ENCODE data around the gene VEGFA. TPM values are rescaled to one million over a fixed set of nuclear protein-coding genes. Genes with fewer than 3 reads are reported as not detected.
A peak's percentile ranks its signal among the peaks of the same experiment; 100 is the strongest.

Gene VEGFA
- total RNA-seq, 1 experiment from 2014 or later: 174 TPM

GRCh38 chr6:43803783-43804549 lies 34.0 kb downstream of the VEGFA start:
- H3K4me1 ChIP-seq: peaks cover 94% of the 10 kb centered on the region
- no peak for TF ChIP-seq CTCF (IDR thresholded peaks at IDR 0.05; ENCODE audit: insufficient read depth in 1 of 2, low read depth in 1 of 2, low read length in 1 of 2, severe bottlenecking in 1 of 2, unreplicated experiment in 1 of 2)
- peak overlapping the region; percentile 93 for H3K27ac Mint-ChIP-seq (ENCODE audit: unreplicated experiment)
- POLR2A ChIA-PET: interaction anchor here (0.6 to 1.9 kb wide), 4 partner anchors 17 to 123 kb away, joined by 3 to 10 read pairs (median 6); partner anchors contain the start of gene VEGFA
- H3K36me3 ChIP-seq (ENCODE audit: control insufficient read depth, insufficient read depth, low read length): no peaks in the 10 kb centered on the region
- no peak overlapping the region for H3K4me3 ChIP-seq (ENCODE audit: low read depth, low read length)
- H3K36me3 Mint-ChIP-seq (ENCODE audit: insufficient read depth, unreplicated experiment): peaks cover 5% of the 10 kb centered on the region
- no peaks in the 10 kb centered on the region for H3K27me3 Mint-ChIP-seq (ENCODE audit: insufficient read depth, unreplicated experiment)
- H3K9me3 Mint-ChIP-seq (ENCODE audit: unreplicated experiment): no peaks in the 10 kb centered on the region
- BruUV-seq (replicated peaks): TSS peak; percentile 84
- no peaks in the 10 kb centered on the region for H3K9me3 ChIP-seq
- H3K4me1 Mint-ChIP-seq (ENCODE audit: low read depth, unreplicated experiment): peaks cover 82% of the 10 kb centered on the region
- H3K27me3 ChIP-seq (replicated peaks; ENCODE audit: control insufficient read depth, insufficient read depth, low read length): no peaks in the 10 kb centered on the region
- DNase-seq: peak; percentile 70 to 75
- CTCF ChIA-PET: interaction anchor here (0.6 to 2.2 kb wide), 9 partner anchors 13 to 123 kb away, joined by 3 to 8 read pairs (median 5); partner anchors contain the start of gene VEGFA
- intact Hi-C loops (cut with micrococcal nuclease; ENCODE audit: unreplicated experiment): loop anchor here (1.0 kb wide), 2 partner anchors 29 to 123 kb away; no protein-coding TSS in a partner anchor
- peak overlapping the region; percentile 59 for H3K4me3 Mint-ChIP-seq (ENCODE audit: unreplicated experiment)

GRCh38 chr6:43804550-43805223 lies 34.7 kb downstream of the VEGFA start:
- no peaks in the 10 kb centered on the region for H3K9me3 ChIP-seq
- intact Hi-C loops (cut with micrococcal nuclease; ENCODE audit: unreplicated experiment): loop anchor here (1.0 kb wide), 2 partner anchors 29 to 123 kb away; no protein-coding TSS in a partner anchor
- no peaks in the 10 kb centered on the region for H3K36me3 ChIP-seq (ENCODE audit: control insufficient read depth, insufficient read depth, low read length)
- no peak overlapping the region for H3K4me3 ChIP-seq (ENCODE audit: low read depth, low read length)
- H3K27ac Mint-ChIP-seq (ENCODE audit: unreplicated experiment): peak overlapping the region; percentile 93
- no TSS peak for BruUV-seq (replicated peaks)
- peak; percentile 91 to 96 for DNase-seq
- H3K27me3 Mint-ChIP-seq (ENCODE audit: insufficient read depth, unreplicated experiment): no peaks in the 10 kb centered on the region
- no peaks in the 10 kb centered on the region for H3K9me3 Mint-ChIP-seq (ENCODE audit: unreplicated experiment)
- CTCF ChIA-PET: interaction anchor here (0.6 to 2.2 kb wide), 10 partner anchors 12 to 781 kb away, joined by 3 to 8 read pairs (median 5); partner anchors contain the start of gene VEGFA
- peak overlapping the region; percentile 59 for H3K4me3 Mint-ChIP-seq (ENCODE audit: unreplicated experiment)
- POLR2A ChIA-PET: interaction anchor here (0.5 to 1.9 kb wide), 9 partner anchors 22 to 583 kb away, joined by 3 to 10 read pairs (median 5); partner anchors contain the start of genes CDC5L, HSP90AB1 and VEGFA
- no peak for TF ChIP-seq CTCF (IDR thresholded peaks at IDR 0.05; ENCODE audit: insufficient read depth in 1 of 2, low read depth in 1 of 2, low read length in 1 of 2, severe bottlenecking in 1 of 2, unreplicated experiment in 1 of 2)
- H3K36me3 Mint-ChIP-seq (ENCODE audit: insufficient read depth, unreplicated experiment): peaks cover 5% of the 10 kb centered on the region
- peaks cover 87% of the 10 kb centered on the region for H3K4me1 Mint-ChIP-seq (ENCODE audit: low read depth, unreplicated experiment)
- peaks cover 94% of the 10 kb centered on the region for H3K4me1 ChIP-seq
- no peaks in the 10 kb centered on the region for H3K27me3 ChIP-seq (replicated peaks; ENCODE audit: control insufficient read depth, insufficient read depth, low read length)

GRCh38 chr6:43805699-43806042 lies 35.7 kb downstream of the VEGFA start:
- ChIA-PET POLR2A (interaction anchor here (0.5 to 1.9 kb wide), 3 partner anchors 35 to 322 kb away, joined by 3 to 8 read pairs (median 8); partner anchors contain the start of gene TMEM63B), CTCF (interaction anchor here (1.0 to 1.7 kb wide), 4 partner anchors 9 to 36 kb away, joined by 3 to 5 read pairs (median 4); partner anchors contain the start of gene VEGFA)
- Mint-ChIP-seq H3K36me3 (ENCODE audit: insufficient read depth, unreplicated experiment) (peaks cover 5% of the 10 kb centered on the region), H3K27ac (ENCODE audit: unreplicated experiment) (peak overlapping the region; percentile 93), H3K4me1 (ENCODE audit: low read depth, unreplicated experiment) (peaks cover 83% of the 10 kb centered on the region), H3K9me3 (ENCODE audit: unreplicated experiment) (no peaks in the 10 kb centered on the region), H3K4me3 (ENCODE audit: unreplicated experiment) (peak overlapping the region; percentile 64), H3K27me3 (ENCODE audit: insufficient read depth, unreplicated experiment) (no peaks in the 10 kb centered on the region)
- Histone ChIP-seq H3K9me3 (no peaks in the 10 kb centered on the region), H3K4me1 (peaks cover 94% of the 10 kb centered on the region), H3K27me3 (replicated peaks; ENCODE audit: control insufficient read depth, insufficient read depth, low read length) (no peaks in the 10 kb centered on the region), H3K4me3 (ENCODE audit: low read depth, low read length) (peak overlapping the region; percentile 31), H3K36me3 (ENCODE audit: control insufficient read depth, insufficient read depth, low read length) (no peaks in the 10 kb centered on the region)
- intact Hi-C loops (cut with micrococcal nuclease; ENCODE audit: unreplicated experiment): loop anchor here (1.0 kb wide), 2 partner anchors 12 to 19 kb away; no protein-coding TSS in a partner anchor
- BruUV-seq (replicated peaks): TSS peak; percentile 25
- DNase-seq: no peak
- no peak for TF ChIP-seq CTCF (IDR thresholded peaks at IDR 0.05; ENCODE audit: insufficient read depth in 1 of 2, low read depth in 1 of 2, low read length in 1 of 2, severe bottlenecking in 1 of 2, unreplicated experiment in 1 of 2)

Measured in Caco-2 (cell line).